ENCODE measurements around the gene SFMBT2. TPM values are rescaled to one million over a fixed set of nuclear protein-coding genes. Genes with fewer than 3 reads are reported as not detected.

Gene SFMBT2
- total RNA-seq, 2 donors from 2014 or later, result 1.6 to 3.4 TPM

- DNase-seq (no peak), ATAC-seq (no peak)
- no peak overlapping the region for H3K27ac ChIP-seq
- TF ChIP-seq POLR2A (IDR thresholded peaks at IDR 0.05), result no peak
- no peak for TF ChIP-seq CTCF (IDR thresholded peaks at IDR 0.05)
- no peaks in the 10 kb centered on the region for H3K36me3 ChIP-seq (replicated peaks in 1 of 2; ENCODE audit: insufficient read depth in 1 of 2, low read depth in 2 of 2)
- no peaks in the 10 kb centered on the region for H3K9me3 ChIP-seq
- intact Hi-C loops (cut with DNase I), result no loop called here
- no peaks in the 10 kb centered on the region for H3K4me1 ChIP-seq
- H3K27me3 ChIP-seq, result no peaks in the 10 kb centered on the region
- H3K4me3 ChIP-seq, result no peak overlapping the region
- WGBS, 2 donors, result 59 to 62% methylated on average over 7 of the region's 7 CpGs
These were observed 25.7 kb downstream of the SFMBT2 start for GRCh38 chr10:7385114-7385513.

GRCh38 chr10:7383442-7383841 is 27.4 kb downstream of the SFMBT2 start:
- 77 to 79% methylated on average over 7 of the region's 7 CpGs for WGBS, 2 donors
- Histone ChIP-seq H3K4me1 (no peaks in the 10 kb centered on the region), H3K27me3 (no peaks in the 10 kb centered on the region), H3K4me3 (no peak overlapping the region), H3K27ac (no peak overlapping the region), H3K9me3 (no peaks in the 10 kb centered on the region), H3K36me3 (replicated peaks in 1 of 2; ENCODE audit: insufficient read depth in 1 of 2, low read depth in 2 of 2) (no peaks in the 10 kb centered on the region)
- DNase-seq (no peak), ATAC-seq (no peak)
- no peak for TF ChIP-seq POLR2A (IDR thresholded peaks at IDR 0.05)
- TF ChIP-seq CTCF (IDR thresholded peaks at IDR 0.05), result no peak
- intact Hi-C loops (cut with DNase I), result no loop called here

GRCh38 chr10:7380704-7381241 is 30.1 kb downstream of the SFMBT2 start:
- Histone ChIP-seq H3K27ac (no peak overlapping the region), H3K9me3 (no peaks in the 10 kb centered on the region), H3K27me3 (no peaks in the 10 kb centered on the region), H3K4me1 (no peaks in the 10 kb centered on the region), H3K4me3 (no peak overlapping the region), H3K36me3 (replicated peaks in 1 of 2; ENCODE audit: insufficient read depth in 1 of 2, low read depth in 2 of 2) (no peaks in the 10 kb centered on the region)
- 88 to 91% methylated on average over 5 of the region's 5 CpGs for WGBS, 2 donors
- intact Hi-C loops (cut with DNase I), result no loop called here
- ATAC-seq, result no peak
- DNase-seq, result no peak
- TF ChIP-seq POLR2A (IDR thresholded peaks at IDR 0.05), result no peak
- no peak for TF ChIP-seq CTCF (IDR thresholded peaks at IDR 0.05)

GRCh38 chr10:7378602-7379403 is 32.0 kb downstream of the SFMBT2 start:
- 84 to 86% methylated on average over 8 of the region's 8 CpGs for WGBS, 2 donors
- no peak for TF ChIP-seq POLR2A (IDR thresholded peaks at IDR 0.05)
- TF ChIP-seq CTCF (IDR thresholded peaks at IDR 0.05), result no peak
- H3K36me3 ChIP-seq (replicated peaks in 1 of 2; ENCODE audit: insufficient read depth in 1 of 2, low read depth in 2 of 2), result no peaks in the 10 kb centered on the region
- no peaks in the 10 kb centered on the region for H3K27me3 ChIP-seq
- no peak overlapping the region for H3K27ac ChIP-seq
- ATAC-seq, result no peak
- H3K9me3 ChIP-seq, result no peaks in the 10 kb centered on the region
- H3K4me3 ChIP-seq, result no peak overlapping the region
- no peak for DNase-seq
- H3K4me1 ChIP-seq, result no peaks in the 10 kb centered on the region
- intact Hi-C loops (cut with DNase I), result no loop called here

All from body of pancreas (tissue), 4 donors.